Panc1 (cell line): ENCODE data around the gene GPLD1. TPM values are rescaled to one million over a fixed set of nuclear protein-coding genes. Genes with fewer than 3 reads are reported as not detected.

Source experiments
- ATAC-seq: fragments of 200-7000 bp; cut with Tn5 transposase; 2 replicates; pipeline ENCODE4 v1.9.1; 2020; ENCODE audit warnings: mild to moderate bottlenecking, moderate library complexity
- BruUV-seq: library from RNA; stranded (reverse); fragments of 400-500 nt; replicated peaks from 2 replicates; lab custom pipeline; 2021; lab: Mats Ljungman, UMichigan
- CTCF ChIA-PET: fragments of 300-600 bp; sonication (Branson Sonifier 250); formaldehyde crosslinking; loops from one replicate; lab custom pipeline; 2022; ENCODE audit warnings: antibody characterized with exemption; lab: Charles Lee
- POLR2A ChIA-PET: fragments of 300-600 bp; sonication (Branson Sonifier 250); formaldehyde crosslinking; loops from one replicate; lab custom pipeline; 2022; ENCODE audit warnings: antibody characterized with exemption; lab: Charles Lee
- DNase-seq: peaks from one replicate; pipeline ENCODE4 v3.0.0-alpha.2; 2010; ENCODE audit warnings: low read depth, low spot score
- H3K27ac ChIP-seq: 2 replicates; pipeline ENCODE4 v1.5.1; 2011; ENCODE audit warnings: mild to moderate bottlenecking, low read length, inconsistent platforms
- H3K27me3 ChIP-seq: fragments of 200-500 bp; sonication (Bioruptor generic); 2 replicates; pipeline ENCODE4 v1.6.0; 2014; ENCODE audit warnings: low read length, inconsistent platforms; ENCODE audit not compliant: control insufficient read depth, insufficient read depth
- H3K36me3 ChIP-seq: fragments of 200-500 bp; sonication (Bioruptor generic); 2 replicates; pipeline ENCODE4 v1.5.1; 2014; ENCODE audit warnings: inconsistent platforms, mild to moderate bottlenecking, low read length, moderate library complexity; ENCODE audit not compliant: control insufficient read depth, insufficient read depth
- H3K4me1 ChIP-seq: 2 replicates; pipeline ENCODE4 v1.5.1; 2011; ENCODE audit warnings: inconsistent platforms, mild to moderate bottlenecking, low read length, moderate library complexity; ENCODE audit not compliant: control insufficient read depth, insufficient read depth
- H3K4me3 ChIP-seq, 2 experiments: 2 replicates each; pipeline ENCODE4 v1.5.1; 2011 to 2012; ENCODE audit warnings: low read depth in 2 of 2, low read length in 2 of 2, mild to moderate bottlenecking in 2 of 2, inconsistent platforms in 1 of 2, moderate library complexity in 1 of 2
- H3K9me3 ChIP-seq: fragments of 200-500 bp; sonication (Bioruptor generic); 2 replicates; pipeline ENCODE4 v1.5.1; 2014; ENCODE audit warnings: low read depth, mild to moderate bottlenecking, inconsistent platforms, low read length, moderate library complexity; ENCODE audit not compliant: control insufficient read depth, insufficient read depth
- CTCF ChIP-seq: fragments of 450-650 bp; IDR thresholded peaks from 2 replicates; pipeline ENCODE4 v1.5.1; 2017; ENCODE audit warnings: mild to moderate bottlenecking
- POLR2AphosphoS5 ChIP-seq: IDR thresholded peaks from 2 replicates; pipeline ENCODE4 v1.6.1; 2012; ENCODE audit warnings: mild to moderate bottlenecking, low read depth, low read length, moderate library complexity
- REST ChIP-seq, 2 experiments: IDR thresholded peaks; 2 replicates each; pipeline ENCODE4 v1.6.1; 2011 to 2012; ENCODE audit warnings: low read depth in 2 of 2, control low read depth in 1 of 2, low read length in 1 of 2, mild to moderate bottlenecking in 1 of 2, moderate library complexity in 1 of 2; ENCODE audit not compliant: insufficient read depth in 1 of 2
- SIN3A ChIP-seq: IDR thresholded peaks from 2 replicates; pipeline ENCODE4 v1.6.1; 2012; ENCODE audit warnings: low read depth, mild to moderate bottlenecking, low read length, moderate library complexity, borderline replicate concordance; ENCODE audit not compliant: insufficient read depth
- TCF7L2 ChIP-seq: IDR thresholded peaks from 2 replicates; pipeline ENCODE4 v1.6.1; 2011; ENCODE audit warnings: mild to moderate bottlenecking, low read depth, low read length, inconsistent platforms
- in situ Hi-C: cut with HindIII; loops from 2 replicates; pipeline ENCODE4 v1.10.0; 2016; ENCODE audit warnings: low sequenced_read_pairs, low pct_unique_long_range_greater_than_20kb
- intact Hi-C: fragments of 100-400 bp; cut with micrococcal nuclease; formaldehyde crosslinking; loops from one replicate; pipeline ENCODE4 v1.10.0; 2022; ENCODE audit not compliant: unreplicated experiment
- total RNA-seq: library from RNA; stranded (reverse); gene quantifications from one replicate; pipeline ENCODE4 v1.2.1, GENCODE V29; 2021; ENCODE audit not compliant: unreplicated experiment

The GPLD1 gene
- total RNA-seq, 1 experiment from 2014 or later: 0.98 TPM

- in situ Hi-C loops: no loop called here
- ATAC-seq: peak; percentile 97
- no peaks in the 10 kb centered on the region for H3K36me3 ChIP-seq
- no peak overlapping the region for H3K27ac ChIP-seq
- intact Hi-C loops: loop anchor here (5.0 to 10.0 kb wide), 3 partner anchors 56 to 244 kb away; no protein-coding TSS in a partner anchor
- no peaks in the 10 kb centered on the region for H3K27me3 ChIP-seq
- no TSS peak for BruUV-seq
- peak; percentile 28 for DNase-seq
- POLR2A ChIA-PET: no interaction called here
- H3K4me1 ChIP-seq: no peaks in the 10 kb centered on the region
- no peaks in the 10 kb centered on the region for H3K9me3 ChIP-seq
- peak; percentile 93 for TF ChIP-seq CTCF
- TF ChIP-seq SIN3A: no peak
- CTCF ChIA-PET: interaction anchor here (0.6 to 1.3 kb wide), 5 partner anchors 26 to 135 kb away, joined by 3 to 16 read pairs (median 4); partner anchors contain the start of gene ALDH5A1
- H3K4me3 ChIP-seq: no peak overlapping the region
These were observed 31.7 kb upstream of the GPLD1 start for GRCh38 chr6:24520929-24521546.

GRCh38 chr6:24517659-24518543, 28.5 kb upstream of the GPLD1 start:
- ATAC-seq (no peak), DNase-seq (no peak)
- BruUV-seq: no TSS peak
- ChIA-PET CTCF (no interaction called here), POLR2A (no interaction called here)
- Histone ChIP-seq H3K27ac (no peak overlapping the region), H3K4me1 (no peaks in the 10 kb centered on the region), H3K9me3 (no peaks in the 10 kb centered on the region), H3K36me3 (no peaks in the 10 kb centered on the region), H3K4me3 (no peak overlapping the region), H3K27me3 (no peaks in the 10 kb centered on the region)
- TF ChIP-seq REST (IDR thresholded peaks at IDR 0.05; ENCODE audit: insufficient read depth in 1 of 2, low read depth in 2 of 2, low read length in 1 of 2) (no peak), CTCF (no peak), TCF7L2 (no peak), SIN3A (no peak), POLR2AphosphoS5 (no peak)
- intact Hi-C loops (no loop called here), in situ Hi-C loops (no loop called here)
